ENCODE results near the gene AGER.
A peak's percentile ranks its signal among the peaks of the same experiment; 100 is the strongest.

The AGER gene

DNA sequence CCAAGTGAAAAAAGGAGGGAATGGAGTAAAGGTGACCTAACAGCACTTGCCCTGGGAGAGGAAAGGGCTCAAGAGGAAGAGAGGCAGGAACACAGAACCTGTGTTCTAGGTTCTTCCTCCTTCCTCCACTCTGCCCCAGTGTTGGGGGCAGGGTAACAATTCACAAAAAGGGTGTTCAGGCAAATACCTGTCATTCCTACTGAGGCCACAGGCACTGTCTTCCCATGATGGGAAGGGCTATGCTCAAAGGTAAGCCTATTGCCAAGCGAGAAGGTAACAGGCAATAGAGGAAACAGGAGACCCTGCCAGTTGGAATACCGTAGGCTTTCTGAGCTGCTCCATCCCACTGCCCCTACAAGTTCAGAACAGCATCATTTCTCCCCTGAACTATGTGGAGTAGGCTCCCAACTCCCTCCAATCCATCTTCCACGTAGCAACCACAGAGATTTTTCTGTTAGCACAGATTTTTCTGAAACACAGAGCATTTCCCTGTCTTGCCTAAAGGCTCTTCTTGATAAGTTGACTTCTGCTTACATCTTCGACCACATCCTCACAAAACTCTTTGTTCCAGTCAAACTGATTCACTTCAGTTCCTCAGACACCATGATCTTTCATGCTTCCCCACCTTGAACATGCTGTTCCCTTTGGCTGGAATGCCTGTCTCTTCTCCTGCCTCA lies 10.9 kb downstream of the AGER start:
- DNase-seq (ENCODE audit: low read depth in 2 of 3, low spot score in 2 of 3), result no peak

DNA sequence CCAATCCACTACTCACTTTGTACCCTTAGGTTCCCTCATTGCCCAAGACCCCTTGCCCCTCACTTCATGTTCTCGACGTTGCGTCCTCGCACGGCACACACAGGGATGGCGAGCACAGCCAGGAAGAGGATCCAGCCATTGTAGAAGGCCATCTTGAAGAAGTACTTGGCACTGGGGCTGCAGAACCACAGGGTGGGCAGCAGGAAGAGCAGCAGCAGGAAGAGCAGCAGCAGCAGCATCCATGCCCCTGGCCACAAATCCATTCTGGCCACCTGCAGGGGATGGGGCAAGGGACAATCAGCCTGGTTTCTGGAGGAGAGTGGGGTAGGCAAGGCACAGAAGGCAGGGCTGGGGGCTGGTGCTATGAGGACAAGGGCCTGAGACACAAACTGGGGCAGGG lies 12.8 kb downstream of the AGER start:
- no peak for DNase-seq (ENCODE audit: low read depth in 2 of 3, low spot score in 2 of 3)

GRCh38 chr6:32170294-32170693 lies 13.8 kb downstream of the AGER start:
- DNase-seq (ENCODE audit: low read depth in 2 of 3, low spot score in 2 of 3), result no peak

DNA sequence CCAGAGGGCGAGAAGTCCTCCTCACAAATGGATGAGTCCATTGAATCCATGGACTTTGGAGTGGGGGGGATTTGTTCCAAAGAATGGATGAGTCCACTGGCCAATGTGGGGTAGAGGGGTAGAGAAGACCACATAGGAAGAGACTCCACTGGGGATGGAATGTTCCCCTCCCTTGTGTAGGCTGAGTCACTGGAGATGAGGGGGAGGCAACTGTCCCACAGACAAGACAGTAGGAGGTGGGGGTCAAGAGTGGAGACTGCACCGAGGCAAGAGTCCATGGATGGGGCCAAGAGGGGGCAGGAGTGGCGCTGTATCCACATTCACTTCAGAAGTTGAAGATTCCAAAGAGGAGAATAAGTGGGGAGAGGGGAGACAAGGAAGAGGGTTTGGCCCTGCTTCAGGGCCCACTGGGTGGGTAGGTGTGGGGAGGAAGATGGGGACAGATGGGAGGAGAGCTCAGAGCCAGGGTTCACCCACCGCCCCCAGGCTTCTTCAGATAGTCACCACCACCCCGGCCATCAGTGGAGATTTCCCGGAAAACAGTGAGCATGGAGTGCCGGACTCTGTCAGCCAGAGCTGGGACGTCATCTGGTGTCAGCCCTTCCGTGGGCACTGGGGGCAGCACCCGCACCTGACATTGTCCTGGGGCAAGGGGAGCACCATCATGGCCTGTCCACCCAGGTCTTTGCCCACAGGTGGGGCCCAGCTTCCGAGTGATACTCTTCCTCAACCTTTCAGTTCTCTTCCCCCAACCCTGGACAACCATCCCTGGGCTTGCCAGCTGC lies 15.1 kb downstream of the AGER start:
- no peak for DNase-seq (ENCODE audit: low read depth in 2 of 3, low spot score in 2 of 3)

DNA sequence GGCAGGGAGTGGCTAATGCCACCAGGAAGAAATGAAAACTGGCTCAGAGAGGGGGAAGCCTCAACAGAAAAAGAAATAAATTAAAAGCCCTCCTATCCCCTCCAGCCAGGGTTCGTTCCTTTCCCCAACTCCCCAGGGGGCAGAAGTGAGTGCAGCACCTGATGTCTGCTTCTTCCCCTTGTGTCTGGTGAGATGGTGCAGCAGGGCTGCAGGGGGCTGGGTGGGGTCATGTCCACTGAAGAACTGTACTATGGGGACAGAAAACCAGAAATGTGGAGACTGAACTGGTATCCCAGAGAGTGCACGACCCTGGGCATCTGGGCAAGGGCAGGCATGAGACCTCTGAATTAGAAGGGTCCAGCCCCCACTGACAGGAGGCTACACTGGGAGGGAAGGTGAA lies 15.7 kb downstream of the AGER start:
- no peak for DNase-seq (ENCODE audit: low read depth in 2 of 3, low spot score in 2 of 3)

- DNase-seq (ENCODE audit: low read depth in 2 of 3, low spot score in 2 of 3), result no peak
Measured at GRCh38 chr6:32167761-32168262, 16.2 kb downstream of the AGER start.

GRCh38 chr6:32167154-32167760 lies 16.8 kb downstream of the AGER start:
- DNase-seq (ENCODE audit: low read depth in 2 of 3, low spot score in 2 of 3), result no peak

DNA sequence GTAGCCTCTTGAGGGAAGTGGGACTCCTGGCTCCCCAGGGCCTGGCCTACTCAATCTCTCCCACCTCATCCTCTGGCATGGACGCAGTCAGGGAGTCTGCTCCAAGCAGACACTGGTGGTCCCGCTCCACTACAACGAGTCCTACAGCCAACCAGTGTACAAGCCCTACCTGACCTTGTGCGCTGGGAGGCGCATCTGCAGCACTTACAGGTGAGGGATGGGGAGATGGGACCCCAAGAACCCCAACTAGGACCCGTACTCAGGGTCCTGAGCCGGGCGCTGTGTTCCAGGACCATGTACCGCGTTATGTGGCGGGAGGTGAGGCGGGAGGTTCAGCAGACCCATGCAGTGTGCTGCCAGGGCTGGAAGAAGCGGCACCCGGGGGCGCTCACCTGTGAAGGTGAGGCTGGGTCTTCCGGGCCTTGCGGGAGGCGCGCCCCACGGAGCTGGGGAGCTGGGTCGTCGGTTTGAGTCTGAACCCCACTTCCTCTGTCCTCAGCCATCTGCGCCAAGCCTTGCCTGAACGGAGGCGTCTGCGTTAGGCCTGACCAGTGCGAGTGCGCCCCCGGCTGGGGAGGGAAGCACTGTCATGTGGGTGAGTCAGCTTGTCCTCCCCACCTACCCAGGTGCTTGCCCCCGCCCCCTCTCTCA lies 17.5 kb downstream of the AGER start:
- DNase-seq (ENCODE audit: low read depth in 2 of 3, low spot score in 2 of 3), result no peak

DNA sequence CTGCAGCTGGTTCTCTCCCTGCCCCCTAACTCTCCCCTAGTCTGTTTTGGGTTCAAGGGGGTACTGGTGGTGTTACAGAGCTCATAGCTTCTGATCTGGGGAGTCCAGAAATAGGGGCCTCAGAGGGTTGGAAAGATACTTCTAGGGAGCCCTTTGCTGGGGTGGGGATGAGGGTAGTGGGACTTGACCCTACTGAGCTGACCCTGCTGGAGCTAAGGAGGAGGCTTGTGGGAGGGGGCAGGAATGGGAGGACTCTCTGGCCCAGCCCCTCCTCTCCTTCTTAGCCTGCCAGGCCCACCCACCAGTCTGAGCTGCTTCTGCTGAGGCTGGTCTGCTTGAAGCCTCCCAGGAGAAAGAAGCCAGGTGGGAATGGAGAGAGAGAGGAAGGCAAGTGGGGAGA lies 19.8 kb downstream of the AGER start, which contains the start of gene EGFL8:
EGFL8 (plus strand) TSS at position 301 of the 400 bp plus-strand sequence. CDS start 1,571 bp downstream, outside the sequence.
- no peak for DNase-seq (ENCODE audit: low read depth in 2 of 3, low spot score in 2 of 3)

- DNase-seq (ENCODE audit: low read depth in 2 of 3, low spot score in 2 of 3), result no peak
Measured at GRCh38 chr6:32163559-32164258, 20.3 kb downstream of the AGER start.

GRCh38 chr6:32158052-32158451 lies 26.0 kb downstream of the AGER start:
- no peak for DNase-seq (ENCODE audit: low read depth in 2 of 3, low spot score in 2 of 3)

GRCh38 chr6:32156891-32157290 lies 27.2 kb downstream of the AGER start:
- no peak for DNase-seq (ENCODE audit: low read depth in 2 of 3, low spot score in 2 of 3)

GRCh38 chr6:32154514-32155161 lies 29.4 kb downstream of the AGER start:
- peak in 1 of 3 experiments; percentile 33 for DNase-seq (ENCODE audit: low read depth in 2 of 3, low spot score in 2 of 3)

DNA sequence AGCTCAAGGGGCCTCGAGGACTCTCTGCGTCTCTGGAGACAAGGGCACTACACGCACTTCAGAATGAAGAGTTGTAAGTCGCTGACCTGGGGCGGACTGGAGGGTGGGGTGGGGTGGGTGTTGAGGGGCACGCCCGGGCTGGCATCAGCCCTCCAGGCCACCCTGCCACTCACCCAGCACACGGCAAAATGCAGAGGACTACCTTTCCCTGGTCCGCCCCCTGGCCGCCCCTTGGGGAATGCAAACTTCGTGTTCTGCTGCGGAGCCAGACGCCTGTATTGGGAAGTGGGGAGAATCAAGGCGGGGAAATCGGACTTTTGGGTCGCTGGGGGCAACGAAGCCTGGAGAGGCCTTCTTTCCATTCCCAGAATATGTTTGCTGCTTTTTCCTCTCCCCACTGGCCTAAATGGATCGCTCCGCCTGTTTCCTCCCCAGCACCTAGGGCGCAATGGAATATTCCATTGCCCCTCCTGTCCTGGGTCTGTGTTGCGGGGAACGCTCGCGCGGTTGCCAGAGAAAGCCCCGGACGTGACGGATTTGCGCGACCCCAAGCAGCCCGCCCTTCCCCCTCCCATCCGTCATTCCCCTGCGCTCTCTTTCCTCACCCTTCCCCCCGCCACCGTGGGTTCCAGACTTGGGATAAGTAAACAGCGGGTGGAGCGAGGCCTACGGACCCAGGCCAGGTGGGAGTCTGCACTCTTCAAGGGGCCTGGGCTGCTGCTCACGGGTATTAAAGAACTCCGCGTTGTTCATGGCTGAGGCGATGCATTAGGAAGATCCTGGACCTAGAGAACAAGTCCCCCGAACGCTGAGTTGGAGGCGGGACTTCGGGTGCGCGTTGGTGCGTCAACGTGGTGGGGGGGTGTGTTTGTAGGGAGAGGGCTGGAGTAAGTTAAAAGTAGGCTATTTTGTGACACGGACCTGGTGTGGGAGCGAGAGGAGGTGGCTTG lies 30.2 kb downstream of the AGER start, which contains the start of gene PPT2:
PPT2 (plus strand) TSS at position 578 of the 950 bp plus-strand sequence. CDS start 454 bp downstream, outside the sequence.
- peak; percentile 73 to 76 (median 75) for DNase-seq (ENCODE audit: low read depth in 2 of 3, low spot score in 2 of 3)

GRCh38 chr6:32152769-32153563 lies 31.1 kb downstream of the AGER start:
- no peak for DNase-seq (ENCODE audit: low read depth in 2 of 3, low spot score in 2 of 3)

DNA sequence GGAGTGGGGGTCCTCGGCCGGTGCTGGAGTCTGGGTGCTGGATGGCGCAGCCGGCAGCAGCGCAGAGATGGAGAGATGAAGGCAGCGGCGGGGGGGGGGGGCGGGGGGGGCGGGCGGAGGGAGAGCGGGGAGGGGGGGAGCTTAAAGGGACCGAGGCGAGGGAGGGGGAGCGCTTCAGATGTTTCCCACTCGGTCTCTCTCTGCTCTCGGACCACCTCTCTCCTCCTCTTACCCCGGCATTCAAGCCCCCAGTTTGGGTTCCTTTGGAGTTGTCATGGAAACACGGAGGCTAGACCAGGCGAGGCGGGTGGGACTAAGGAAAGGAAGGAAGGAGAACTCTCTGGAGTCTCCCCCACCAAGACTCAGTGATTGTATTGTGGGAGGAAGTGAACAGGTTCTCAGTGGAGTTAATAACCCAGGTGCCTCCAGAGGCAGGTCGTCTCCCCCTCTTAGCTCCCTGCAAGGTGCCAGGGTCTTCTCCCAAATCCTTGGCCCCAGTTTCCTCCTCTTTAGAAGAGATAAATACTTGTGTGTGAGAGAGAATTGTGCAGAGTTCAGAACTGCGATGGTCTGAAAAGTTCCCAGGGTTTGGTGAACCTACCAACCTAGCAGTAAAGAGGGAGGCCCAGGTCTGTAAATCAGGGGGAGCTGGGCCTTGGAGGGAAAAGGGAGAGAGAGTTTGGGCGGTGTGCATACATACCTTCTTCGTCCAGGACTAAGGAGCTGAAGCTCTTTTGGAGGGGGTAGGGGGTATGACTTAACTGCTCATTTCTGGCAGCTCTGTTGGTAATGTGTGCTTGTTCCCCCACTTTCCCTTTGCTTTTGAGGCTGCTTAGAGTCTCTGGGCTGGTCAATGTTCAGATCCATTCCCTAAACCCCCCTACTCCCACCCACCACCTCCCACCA lies 31.9 kb downstream of the AGER start, which contains the start of gene PRRT1:
PRRT1 (minus strand) TSS at position 77 of the 906 bp plus-strand sequence. CDS start 112 bp downstream, outside the sequence.
- no peak for DNase-seq (ENCODE audit: low read depth in 2 of 3, low spot score in 2 of 3)

Data from activated CD8-positive, alpha-beta memory T cell treated with anti-CD3 and anti-CD28 coated beads for 48 hours (primary cell).